Panc1 (cell line): ENCODE results near the gene SLC24A4. TPM values are rescaled to one million over a fixed set of nuclear protein-coding genes. Genes with fewer than 3 reads are reported as not detected.

Source experiments
- ATAC-seq: fragments of 200-7000 bp; cut with Tn5 transposase; 2 replicates; pipeline ENCODE4 v1.9.1; 2020; ENCODE audit warnings: mild to moderate bottlenecking, moderate library complexity
- BruUV-seq: library from RNA; stranded (reverse); fragments of 400-500 nt; replicated peaks from 2 replicates; lab custom pipeline; 2021; lab: Mats Ljungman, UMichigan
- CTCF ChIA-PET: fragments of 300-600 bp; sonication (Branson Sonifier 250); formaldehyde crosslinking; loops from one replicate; lab custom pipeline; 2022; ENCODE audit warnings: antibody characterized with exemption; lab: Charles Lee
- POLR2A ChIA-PET: fragments of 300-600 bp; sonication (Branson Sonifier 250); formaldehyde crosslinking; loops from one replicate; lab custom pipeline; 2022; ENCODE audit warnings: antibody characterized with exemption; lab: Charles Lee
- DNase-seq: peaks from one replicate; pipeline ENCODE4 v3.0.0-alpha.2; 2010; ENCODE audit warnings: low read depth, low spot score
- H3K27ac ChIP-seq: 2 replicates; pipeline ENCODE4 v1.5.1; 2011; ENCODE audit warnings: mild to moderate bottlenecking, low read length, inconsistent platforms
- H3K27me3 ChIP-seq: fragments of 200-500 bp; sonication (Bioruptor generic); 2 replicates; pipeline ENCODE4 v1.6.0; 2014; ENCODE audit warnings: low read length, inconsistent platforms; ENCODE audit not compliant: control insufficient read depth, insufficient read depth
- H3K36me3 ChIP-seq: fragments of 200-500 bp; sonication (Bioruptor generic); 2 replicates; pipeline ENCODE4 v1.5.1; 2014; ENCODE audit warnings: inconsistent platforms, mild to moderate bottlenecking, low read length, moderate library complexity; ENCODE audit not compliant: control insufficient read depth, insufficient read depth
- H3K4me1 ChIP-seq: 2 replicates; pipeline ENCODE4 v1.5.1; 2011; ENCODE audit warnings: inconsistent platforms, mild to moderate bottlenecking, low read length, moderate library complexity; ENCODE audit not compliant: control insufficient read depth, insufficient read depth
- H3K4me3 ChIP-seq, 2 experiments: 2 replicates each; pipeline ENCODE4 v1.5.1; 2011 to 2012; ENCODE audit warnings: low read depth in 2 of 2, low read length in 2 of 2, mild to moderate bottlenecking in 2 of 2, inconsistent platforms in 1 of 2, moderate library complexity in 1 of 2
- H3K9me3 ChIP-seq: fragments of 200-500 bp; sonication (Bioruptor generic); 2 replicates; pipeline ENCODE4 v1.5.1; 2014; ENCODE audit warnings: low read depth, mild to moderate bottlenecking, inconsistent platforms, low read length, moderate library complexity; ENCODE audit not compliant: control insufficient read depth, insufficient read depth
- CTCF ChIP-seq: fragments of 450-650 bp; IDR thresholded peaks from 2 replicates; pipeline ENCODE4 v1.5.1; 2017; ENCODE audit warnings: mild to moderate bottlenecking
- POLR2AphosphoS5 ChIP-seq: IDR thresholded peaks from 2 replicates; pipeline ENCODE4 v1.6.1; 2012; ENCODE audit warnings: mild to moderate bottlenecking, low read depth, low read length, moderate library complexity
- REST ChIP-seq, 2 experiments: IDR thresholded peaks; 2 replicates each; pipeline ENCODE4 v1.6.1; 2011 to 2012; ENCODE audit warnings: low read depth in 2 of 2, control low read depth in 1 of 2, low read length in 1 of 2, mild to moderate bottlenecking in 1 of 2, moderate library complexity in 1 of 2; ENCODE audit not compliant: insufficient read depth in 1 of 2
- SIN3A ChIP-seq: IDR thresholded peaks from 2 replicates; pipeline ENCODE4 v1.6.1; 2012; ENCODE audit warnings: low read depth, mild to moderate bottlenecking, low read length, moderate library complexity, borderline replicate concordance; ENCODE audit not compliant: insufficient read depth
- TCF7L2 ChIP-seq: IDR thresholded peaks from 2 replicates; pipeline ENCODE4 v1.6.1; 2011; ENCODE audit warnings: mild to moderate bottlenecking, low read depth, low read length, inconsistent platforms
- in situ Hi-C: cut with HindIII; loops from 2 replicates; pipeline ENCODE4 v1.10.0; 2016; ENCODE audit warnings: low sequenced_read_pairs, low pct_unique_long_range_greater_than_20kb
- intact Hi-C: fragments of 100-400 bp; cut with micrococcal nuclease; formaldehyde crosslinking; loops from one replicate; pipeline ENCODE4 v1.10.0; 2022; ENCODE audit not compliant: unreplicated experiment
- total RNA-seq: library from RNA; stranded (reverse); gene quantifications from one replicate; pipeline ENCODE4 v1.2.1, GENCODE V29; 2021; ENCODE audit not compliant: unreplicated experiment

SLC24A4 gene
- total RNA-seq, 1 experiment from 2014 or later = not detected

- DNase-seq (no peak), ATAC-seq (no peak)
- Histone ChIP-seq H3K4me1 (no peaks in the 10 kb centered on the region), H3K9me3 (no peaks in the 10 kb centered on the region), H3K27me3 (peaks cover 8% of the 10 kb centered on the region; the same call in 1 of the 2 replicates), H3K27ac (no peak overlapping the region), H3K36me3 (no peaks in the 10 kb centered on the region; the same call in 1 of the 2 replicates), H3K4me3 (no peak overlapping the region)
- POLR2A ChIA-PET = no interaction called here
- CTCF ChIA-PET = no interaction called here
- BruUV-seq = no TSS peak
- in situ Hi-C loops (no loop called here), intact Hi-C loops (no loop called here)
- TF ChIP-seq SIN3A (no peak), TCF7L2 (no peak), POLR2AphosphoS5 (no peak), CTCF (no peak)
Measured at GRCh38 chr14:92340931-92341330, 18.0 kb downstream of the SLC24A4 start.

GRCh38 chr14:92341791-92342190, 18.8 kb downstream of the SLC24A4 start:
- no peaks in the 10 kb centered on the region for H3K4me1 ChIP-seq
- H3K27me3 ChIP-seq = peaks cover 8% of the 10 kb centered on the region; the same call in 1 of the 2 replicates
- no peaks in the 10 kb centered on the region; the same call in 1 of the 2 replicates for H3K36me3 ChIP-seq
- DNase-seq (no peak), ATAC-seq (no peak)
- no peak overlapping the region for H3K27ac ChIP-seq
- TF ChIP-seq SIN3A = no peak
- TF ChIP-seq REST (IDR thresholded peaks at IDR 0.05; ENCODE audit: insufficient read depth in 1 of 2, low read depth in 2 of 2, low read length in 1 of 2) = no peak
- TF ChIP-seq TCF7L2 = no peak
- TF ChIP-seq CTCF = no peak
- TF ChIP-seq POLR2AphosphoS5 = no peak
- intact Hi-C loops (no loop called here), in situ Hi-C loops (no loop called here)
- POLR2A ChIA-PET = no interaction called here
- H3K9me3 ChIP-seq = no peaks in the 10 kb centered on the region
- CTCF ChIA-PET = no interaction called here
- no TSS peak for BruUV-seq
- no peak overlapping the region for H3K4me3 ChIP-seq
